Ovary (tissue), 3 donors: ENCODE measurements around the gene WDR38.

Experiments
- POLR2A ChIP-seq: fragments of 450-650 bp; IDR thresholded peaks from one replicate; pipeline ENCODE4 v1.6.1; 2017; ENCODE audit warnings: antibody characterized with exemption, mild to moderate bottlenecking, moderate library complexity
- TF ChIP-seq, protein P1 (sequence below), 3 donors: fragments of 450-650 bp in 2 of 3; fragments of 200-600 bp in 1 of 3; IDR thresholded peaks; one replicate each; pipeline versions ENCODE4 v1.5.1 to v1.8.0; 2016 to 2022; ENCODE audit warnings: antibody characterized with exemption in 3 of 3, mild to moderate bottlenecking in 1 of 3
- donor health status: DM: no; HTN: no; CAD: no.

DNA sequence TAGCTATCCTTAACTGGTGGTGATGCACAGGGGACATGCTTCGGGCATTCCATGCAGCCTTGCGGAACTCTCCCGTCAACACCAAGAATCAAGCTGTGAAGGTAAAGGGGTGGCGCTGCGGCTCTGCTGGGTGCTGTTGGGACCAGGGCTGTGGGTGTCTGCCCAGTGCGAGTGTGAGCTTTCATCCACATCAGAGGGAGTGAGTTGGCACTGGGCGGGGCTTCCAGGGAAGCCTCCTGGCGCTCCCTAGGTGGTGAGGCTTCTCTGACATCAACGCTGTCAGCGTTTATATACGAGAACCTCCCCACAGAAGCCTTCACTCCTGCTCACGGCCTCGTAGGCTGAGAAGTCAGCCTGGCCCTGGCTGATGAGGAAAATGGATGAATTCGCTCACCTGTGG, 20.4 kb downstream of the WDR38 start:
- TF ChIP-seq, protein P1, sequence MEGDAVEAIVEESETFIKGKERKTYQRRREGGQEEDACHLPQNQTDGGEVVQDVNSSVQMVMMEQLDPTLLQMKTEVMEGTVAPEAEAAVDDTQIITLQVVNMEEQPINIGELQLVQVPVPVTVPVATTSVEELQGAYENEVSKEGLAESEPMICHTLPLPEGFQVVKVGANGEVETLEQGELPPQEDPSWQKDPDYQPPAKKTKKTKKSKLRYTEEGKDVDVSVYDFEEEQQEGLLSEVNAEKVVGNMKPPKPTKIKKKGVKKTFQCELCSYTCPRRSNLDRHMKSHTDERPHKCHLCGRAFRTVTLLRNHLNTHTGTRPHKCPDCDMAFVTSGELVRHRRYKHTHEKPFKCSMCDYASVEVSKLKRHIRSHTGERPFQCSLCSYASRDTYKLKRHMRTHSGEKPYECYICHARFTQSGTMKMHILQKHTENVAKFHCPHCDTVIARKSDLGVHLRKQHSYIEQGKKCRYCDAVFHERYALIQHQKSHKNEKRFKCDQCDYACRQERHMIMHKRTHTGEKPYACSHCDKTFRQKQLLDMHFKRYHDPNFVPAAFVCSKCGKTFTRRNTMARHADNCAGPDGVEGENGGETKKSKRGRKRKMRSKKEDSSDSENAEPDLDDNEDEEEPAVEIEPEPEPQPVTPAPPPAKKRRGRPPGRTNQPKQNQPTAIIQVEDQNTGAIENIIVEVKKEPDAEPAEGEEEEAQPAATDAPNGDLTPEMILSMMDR (IDR thresholded peaks at IDR 0.05) = no peak
- TF ChIP-seq POLR2A = no peak
